HG03103 (cell line): ENCODE measurements around the gene SPACA7.
"Not testable (repeated sequence)": the region's sequence is repeated elsewhere in the genome, so short reads cannot be mapped to it uniquely, and the experiment has no call there.

Experiments used
- ATAC-seq: cut with Tn5 transposase; IDR thresholded peaks from one replicate; pipeline ENCODE4 v1.9.1; 2021; ENCODE audit warnings: low read depth; ENCODE audit not compliant: unreplicated experiment

SPACA7 gene

GRCh38 chr13:112349681-112350080, 26.5 kb upstream of the SPACA7 start:
- ATAC-seq: no peak

DNA sequence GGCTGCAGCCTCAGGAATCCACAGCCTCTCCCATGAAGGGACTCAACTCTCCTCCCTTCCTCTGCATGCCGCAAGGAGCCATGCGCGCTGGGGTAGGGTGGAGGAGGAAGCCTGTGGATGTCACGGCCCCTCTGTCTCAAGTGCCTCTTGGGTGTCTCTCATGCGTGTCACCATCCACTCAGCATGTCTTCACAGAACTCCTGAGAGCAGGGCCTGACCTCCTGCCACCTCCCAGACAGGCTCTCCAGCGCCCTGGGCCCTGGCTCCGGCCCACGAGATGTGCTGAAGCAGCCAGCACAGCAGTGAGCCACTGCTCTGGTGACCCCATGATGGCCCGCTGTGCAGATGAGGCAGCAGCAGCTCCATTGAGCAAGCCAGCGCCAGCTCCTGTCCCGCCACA, 25.9 kb upstream of the SPACA7 start:
- ATAC-seq: no peak

- no peak for ATAC-seq
Observed at GRCh38 chr13:112351825-112352224, 24.3 kb upstream of the SPACA7 start.

DNA sequence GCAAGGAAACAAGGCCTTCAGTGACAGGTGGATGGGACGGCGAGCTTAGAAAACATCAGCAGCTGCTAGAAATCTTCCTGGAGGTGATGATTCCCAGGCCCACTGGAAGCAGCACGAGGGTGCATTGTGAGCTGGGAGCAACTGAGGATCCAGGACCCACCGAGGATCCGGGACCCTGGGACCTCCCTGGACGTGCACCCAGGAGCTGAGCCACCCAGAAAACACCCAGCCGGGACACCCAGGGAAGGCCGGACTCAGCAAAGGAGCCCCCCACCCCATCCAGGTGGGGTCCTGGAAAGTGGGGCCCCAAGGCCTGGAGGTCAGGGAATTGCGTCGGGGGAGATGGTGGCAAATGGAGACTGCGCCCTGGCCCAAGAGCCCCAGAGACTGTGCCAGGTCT, 22.3 kb upstream of the SPACA7 start:
- ATAC-seq: no peak

GRCh38 chr13:112354330-112355273, 21.6 kb upstream of the SPACA7 start:
- no peak for ATAC-seq

DNA sequence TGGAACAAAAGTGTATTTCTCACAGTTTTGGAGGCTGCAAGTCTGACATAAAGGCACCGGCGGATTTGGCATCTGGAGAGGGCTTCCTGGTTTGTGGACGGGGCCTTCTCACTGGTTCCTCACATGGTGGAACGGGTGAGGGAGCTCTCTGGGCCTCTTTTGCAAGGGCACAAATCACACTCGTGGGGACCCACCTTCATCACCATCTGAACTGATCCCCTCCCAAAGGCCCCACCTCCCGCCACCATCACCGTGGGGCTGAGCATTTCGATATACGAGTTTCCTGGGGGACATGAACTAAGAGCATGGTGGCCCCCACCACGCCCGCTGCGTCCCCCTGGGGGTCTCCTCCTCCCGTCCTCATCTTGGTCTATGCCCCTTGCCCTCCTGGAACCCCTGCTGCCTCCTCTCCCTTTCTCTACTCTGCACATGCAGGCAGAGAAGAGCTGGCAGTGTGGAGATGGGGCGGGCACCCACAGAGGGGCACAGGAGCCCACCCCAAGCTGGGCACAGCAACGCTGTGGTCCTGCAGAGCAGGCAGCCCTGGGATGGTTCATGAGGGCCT, 20.8 kb upstream of the SPACA7 start:
- ATAC-seq: no peak

DNA sequence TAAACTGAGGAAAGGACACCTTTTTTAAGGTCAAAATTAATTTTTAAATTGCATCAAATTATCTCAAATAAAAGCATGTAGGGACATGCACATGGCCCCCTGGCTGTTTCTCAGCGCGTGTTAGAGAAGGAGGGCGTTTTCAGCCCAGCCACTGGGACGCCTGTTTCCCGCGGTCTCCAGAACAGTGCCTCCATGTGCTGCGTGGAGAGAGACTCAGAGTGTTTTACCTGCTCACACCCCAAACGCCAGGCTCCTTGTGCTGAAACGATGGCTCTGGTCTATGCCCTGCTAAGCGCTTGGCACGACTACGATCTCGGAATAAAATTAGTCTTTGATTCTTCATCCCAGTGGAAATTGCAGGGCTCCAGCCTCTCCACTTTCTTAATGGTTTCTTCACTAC, 20.0 kb upstream of the SPACA7 start:
- no peak for ATAC-seq

DNA sequence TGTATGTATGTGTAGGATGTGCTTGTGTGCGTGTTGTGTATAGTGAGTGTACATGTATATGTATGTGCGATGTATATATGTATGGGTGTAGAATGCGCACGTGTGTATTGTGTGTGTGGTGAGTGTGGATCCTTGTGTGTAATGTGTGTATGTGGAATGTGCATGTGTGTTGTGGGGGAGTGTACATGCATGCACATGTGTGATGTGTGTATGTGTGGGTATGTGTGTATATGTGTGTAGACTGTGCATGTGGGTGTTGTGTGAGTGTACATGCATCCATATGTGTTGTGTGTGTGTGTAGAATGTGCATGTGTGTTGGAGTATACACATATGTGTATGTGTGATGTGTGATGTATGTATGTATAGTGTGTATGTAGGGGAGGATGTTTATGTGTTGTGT, 18.0 kb upstream of the SPACA7 start:
- ATAC-seq: no peak

DNA sequence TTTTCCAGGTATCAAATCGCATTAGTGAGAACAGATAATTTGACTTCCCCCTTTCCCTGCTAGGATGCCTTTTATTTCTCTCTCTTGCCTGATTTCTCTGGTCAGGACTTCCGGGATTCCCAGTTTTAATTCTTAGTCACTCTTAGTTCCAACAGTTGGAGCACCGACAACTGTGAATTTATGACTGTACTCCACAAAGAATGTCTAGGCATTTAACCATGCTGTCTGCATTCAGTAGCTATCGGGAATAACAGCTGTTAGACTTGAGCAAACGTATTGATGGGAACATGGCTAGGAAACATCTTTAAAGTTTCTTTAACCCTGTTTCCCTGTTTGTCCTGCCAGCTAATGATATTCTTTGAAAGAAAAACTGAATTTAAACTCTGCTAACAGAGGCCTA, 14.1 kb upstream of the SPACA7 start:
- ATAC-seq: no peak

DNA sequence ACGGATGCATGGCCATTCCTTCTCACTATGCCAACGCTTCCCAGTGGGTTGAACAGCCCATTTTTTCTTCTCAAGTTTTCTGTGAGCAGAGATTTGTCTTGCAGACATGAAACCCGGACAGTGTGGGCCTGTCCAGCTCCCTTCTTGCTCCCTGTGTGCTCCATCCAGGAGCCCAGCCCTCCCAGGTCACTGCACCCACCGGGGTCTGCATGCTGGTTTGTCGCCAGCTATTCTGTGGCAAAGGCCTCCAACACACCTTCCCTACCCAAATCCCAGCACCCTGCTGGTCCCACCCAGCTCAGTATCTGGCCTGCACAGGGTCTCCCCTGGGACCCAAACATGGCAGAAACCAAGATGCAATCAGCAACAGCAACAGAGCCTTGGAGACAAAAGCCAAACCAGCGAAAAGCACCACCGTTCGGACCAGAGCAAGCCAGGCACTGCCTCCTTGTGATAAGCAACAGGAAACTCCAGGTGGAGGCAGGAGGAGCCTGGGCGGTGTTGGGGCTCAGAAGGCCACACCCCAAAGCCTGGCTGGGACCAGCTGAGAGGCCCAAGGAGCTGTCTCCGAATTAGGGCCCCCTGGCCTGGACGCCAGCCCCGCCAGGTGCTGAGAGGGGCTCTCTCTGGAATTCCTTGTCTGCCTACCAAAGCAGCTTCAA, 12.2 kb upstream of the SPACA7 start:
- ATAC-seq: no peak

DNA sequence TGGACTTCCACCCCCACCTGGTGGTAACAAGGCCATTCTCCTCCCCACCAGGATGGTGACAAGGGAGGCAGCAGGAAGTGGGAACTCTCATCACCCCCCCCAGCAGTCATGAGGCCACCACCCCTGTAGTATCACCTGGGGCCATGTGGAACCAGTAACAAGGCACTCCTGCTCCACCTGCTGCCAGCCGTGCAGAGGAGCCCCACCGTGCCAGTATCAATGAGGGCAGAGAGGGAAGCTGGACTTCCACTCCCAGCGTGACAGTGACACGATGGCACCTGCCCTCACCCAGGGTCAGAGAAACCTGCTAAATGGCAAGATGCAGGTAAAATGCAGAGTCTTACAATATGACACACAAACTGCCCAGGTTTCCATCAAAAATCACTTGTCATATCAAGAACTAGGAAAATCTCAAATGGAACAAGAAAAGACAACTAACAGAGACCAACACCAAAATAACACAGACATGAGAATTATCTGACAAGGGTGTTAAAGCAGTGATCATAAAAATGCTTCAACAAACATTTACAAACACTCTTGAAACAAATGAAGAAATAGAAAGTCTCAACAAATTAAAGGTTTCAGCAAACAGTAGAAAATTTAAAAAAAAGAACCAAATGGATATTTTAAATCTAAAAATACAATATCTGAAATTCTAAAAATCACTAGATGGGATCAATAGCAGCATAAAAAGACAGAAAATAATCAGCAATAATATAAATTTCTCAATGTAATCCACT, 9.1 kb upstream of the SPACA7 start:
- no peak for ATAC-seq

- no peak for ATAC-seq
Observed at GRCh38 chr13:112368883-112369282, 7.3 kb upstream of the SPACA7 start.

DNA sequence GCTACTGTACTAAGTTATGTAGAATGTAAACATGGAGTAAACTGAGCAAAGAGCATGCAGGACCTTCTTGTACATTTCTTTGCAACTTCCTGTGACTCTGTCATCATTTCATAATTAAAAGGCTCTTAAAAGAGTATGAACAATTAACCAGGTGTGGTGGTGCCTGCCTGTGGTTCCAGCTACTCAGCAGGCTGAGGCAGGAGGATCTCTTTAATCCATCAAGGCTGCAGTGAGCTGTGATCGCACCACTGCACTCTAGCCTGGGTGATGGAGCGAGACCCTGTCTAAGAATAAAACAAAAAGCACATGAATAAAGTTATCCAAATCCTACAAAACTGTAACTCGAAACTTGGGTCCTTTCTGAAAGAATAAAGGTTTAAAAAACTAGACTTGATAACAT, 5.8 kb upstream of the SPACA7 start:
- ATAC-seq: no peak

DNA sequence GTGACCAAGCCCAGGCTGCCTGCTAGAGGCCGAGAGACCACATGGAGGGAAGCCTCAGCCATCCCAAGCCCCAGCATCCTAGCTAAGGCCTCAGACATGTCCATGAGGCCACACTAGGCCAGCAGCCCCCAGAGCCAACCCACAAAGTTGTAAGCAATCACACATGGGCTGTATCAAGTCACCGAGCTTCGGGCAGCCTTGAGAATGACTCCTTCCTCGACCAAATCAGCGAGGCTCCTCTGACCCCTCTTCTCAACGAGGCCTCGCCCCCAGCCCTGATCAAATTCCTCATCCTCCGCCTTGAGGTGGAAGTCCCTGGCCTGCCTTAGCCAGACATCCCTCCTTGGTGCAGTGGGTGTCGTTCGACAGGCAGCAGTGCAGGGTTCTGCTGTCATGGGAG, 1.9 kb upstream of the SPACA7 start:
- ATAC-seq: no peak

GRCh38 chr13:112391746-112392145, 15.6 kb downstream of the SPACA7 start:
- ATAC-seq: no peak

DNA sequence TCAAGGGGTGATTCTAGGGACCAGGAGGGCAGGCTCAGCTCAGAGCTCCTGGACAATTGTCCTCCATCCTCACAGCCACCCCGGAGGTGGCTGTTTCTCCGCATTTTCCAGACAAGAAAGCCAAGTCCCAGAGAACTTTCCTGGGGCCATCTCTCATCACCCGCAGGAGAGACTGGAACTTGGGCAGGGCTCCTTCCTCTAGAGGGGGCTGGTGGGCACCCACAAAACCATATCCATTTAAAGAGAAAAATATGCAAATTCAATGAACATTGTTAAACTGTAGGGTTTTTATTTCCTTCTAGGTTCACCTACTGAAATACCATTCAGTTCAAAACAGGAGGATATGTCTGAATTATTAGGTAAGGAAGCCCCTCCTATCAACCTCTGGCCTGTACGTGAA, 16.6 kb downstream of the SPACA7 start:
- ATAC-seq: no peak

DNA sequence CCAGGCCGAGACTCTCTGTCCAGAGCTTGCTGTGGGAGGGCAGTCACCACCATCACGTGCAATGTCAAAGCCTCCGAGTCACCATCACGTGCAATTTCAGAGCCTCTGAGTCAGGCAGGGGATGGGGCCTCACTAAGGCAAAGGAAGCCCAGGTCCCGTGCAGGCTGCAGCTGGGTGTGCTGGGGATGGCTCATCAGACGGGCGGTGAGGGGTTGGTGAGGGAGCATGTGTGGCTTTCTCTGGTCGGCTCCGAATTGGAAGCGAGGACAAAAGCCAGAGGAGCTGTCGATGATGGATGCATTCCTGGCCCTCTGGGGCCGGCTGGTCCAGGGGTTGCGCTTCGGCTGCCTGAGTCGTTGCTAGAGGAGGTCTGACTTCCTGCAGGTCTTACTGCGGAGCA, 18.9 kb downstream of the SPACA7 start:
- ATAC-seq: not testable (repeated sequence)

DNA sequence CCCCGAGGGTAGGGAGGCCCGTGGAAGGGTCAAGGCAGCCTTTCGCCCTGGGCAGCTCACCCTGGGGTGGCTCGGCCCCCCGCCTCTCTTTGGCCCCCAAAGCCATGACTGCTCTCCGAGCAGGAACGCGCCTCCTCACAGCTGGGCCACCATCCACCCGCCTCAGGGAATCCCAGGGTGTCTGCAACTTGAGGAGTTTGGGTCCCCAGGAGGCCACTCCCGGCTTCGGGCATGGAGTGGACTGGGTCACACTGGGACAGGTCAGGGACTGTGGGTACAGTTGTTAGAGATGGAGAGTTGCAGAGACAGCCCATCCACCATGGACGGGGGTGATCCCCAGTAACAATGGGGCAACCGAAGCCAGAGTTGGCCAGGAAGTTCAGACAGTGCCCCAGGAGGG, 19.8 kb downstream of the SPACA7 start:
- not testable (repeated sequence) for ATAC-seq

- ATAC-seq: no peak
Observed at GRCh38 chr13:112397108-112397507, 21.0 kb downstream of the SPACA7 start.

DNA sequence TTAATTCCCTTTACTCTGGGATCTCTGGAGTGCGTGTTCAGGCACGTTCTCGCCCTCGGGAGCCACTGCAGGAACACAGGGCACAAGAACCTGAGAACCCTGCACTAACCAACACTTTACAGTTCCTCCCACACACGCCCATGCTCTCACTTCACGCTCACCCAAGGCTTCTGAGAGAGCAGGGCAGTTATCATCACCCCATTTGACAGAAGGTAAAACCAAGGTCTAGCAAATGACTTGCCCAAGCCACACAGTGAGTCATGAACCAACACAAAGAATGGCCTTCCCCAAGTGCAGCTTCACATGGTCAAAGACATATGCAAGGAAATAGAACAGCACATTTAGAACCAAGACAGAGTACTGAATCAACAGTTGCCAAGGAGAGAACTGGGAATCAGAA, 22.2 kb downstream of the SPACA7 start:
- not testable (repeated sequence) for ATAC-seq

- ATAC-seq: not testable (repeated sequence)
Observed at GRCh38 chr13:112409828-112410227, 33.7 kb downstream of the SPACA7 start.
